Measurements from ENCODE around the gene TIMP2.
"Not testable (repeated sequence)": the region's sequence is repeated elsewhere in the genome, so short reads cannot be mapped to it uniquely, and the experiment has no call there.

TIMP2 gene

GRCh38 chr17:78883089-78883532 lies 42.1 kb downstream of the TIMP2 start:
- H3K4me3 ChIP-seq (ENCODE audit: low read depth, low read length) = no peak overlapping the region
- TF ChIP-seq, protein P1, sequence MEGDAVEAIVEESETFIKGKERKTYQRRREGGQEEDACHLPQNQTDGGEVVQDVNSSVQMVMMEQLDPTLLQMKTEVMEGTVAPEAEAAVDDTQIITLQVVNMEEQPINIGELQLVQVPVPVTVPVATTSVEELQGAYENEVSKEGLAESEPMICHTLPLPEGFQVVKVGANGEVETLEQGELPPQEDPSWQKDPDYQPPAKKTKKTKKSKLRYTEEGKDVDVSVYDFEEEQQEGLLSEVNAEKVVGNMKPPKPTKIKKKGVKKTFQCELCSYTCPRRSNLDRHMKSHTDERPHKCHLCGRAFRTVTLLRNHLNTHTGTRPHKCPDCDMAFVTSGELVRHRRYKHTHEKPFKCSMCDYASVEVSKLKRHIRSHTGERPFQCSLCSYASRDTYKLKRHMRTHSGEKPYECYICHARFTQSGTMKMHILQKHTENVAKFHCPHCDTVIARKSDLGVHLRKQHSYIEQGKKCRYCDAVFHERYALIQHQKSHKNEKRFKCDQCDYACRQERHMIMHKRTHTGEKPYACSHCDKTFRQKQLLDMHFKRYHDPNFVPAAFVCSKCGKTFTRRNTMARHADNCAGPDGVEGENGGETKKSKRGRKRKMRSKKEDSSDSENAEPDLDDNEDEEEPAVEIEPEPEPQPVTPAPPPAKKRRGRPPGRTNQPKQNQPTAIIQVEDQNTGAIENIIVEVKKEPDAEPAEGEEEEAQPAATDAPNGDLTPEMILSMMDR (IDR thresholded peaks at IDR 0.05; ENCODE audit: insufficient read depth, low read depth, low read length, missing control alignments) = no peak
- DNase-seq (ENCODE audit: low read depth) = no peak

DNA sequence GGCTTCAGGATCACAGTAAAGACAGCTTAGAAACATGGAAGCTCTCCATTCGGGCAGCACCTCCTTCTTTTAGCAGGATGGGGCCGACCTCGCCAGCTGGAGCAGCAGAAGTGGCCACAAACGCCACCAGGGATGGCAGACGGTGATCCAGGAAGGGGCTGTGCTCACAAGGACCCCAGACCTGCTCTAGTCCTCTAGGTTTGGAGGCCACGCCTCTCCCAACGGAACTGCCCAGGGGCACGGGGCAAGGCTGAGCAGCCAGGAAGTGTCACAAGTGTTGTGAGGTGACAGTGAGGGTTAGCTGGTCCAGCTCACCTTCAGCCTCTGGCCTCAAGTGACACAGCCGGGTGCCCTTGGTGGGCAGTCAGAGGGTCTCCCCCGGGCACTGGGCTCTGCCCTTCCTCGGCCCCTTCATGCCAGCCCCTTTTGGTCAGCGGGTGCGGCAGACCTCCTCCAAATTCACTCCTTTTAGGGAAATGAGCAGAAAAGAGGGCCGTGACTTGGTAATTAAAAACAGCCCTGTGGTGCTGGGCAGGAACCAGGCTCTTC lies 42.6 kb downstream of the TIMP2 start:
- H3K4me3 ChIP-seq (ENCODE audit: low read depth, low read length) = no peak overlapping the region
- DNase-seq (ENCODE audit: low read depth) = no peak
- TF ChIP-seq, protein P1 (IDR thresholded peaks at IDR 0.05; ENCODE audit: insufficient read depth, low read depth, low read length, missing control alignments) = no peak

DNA sequence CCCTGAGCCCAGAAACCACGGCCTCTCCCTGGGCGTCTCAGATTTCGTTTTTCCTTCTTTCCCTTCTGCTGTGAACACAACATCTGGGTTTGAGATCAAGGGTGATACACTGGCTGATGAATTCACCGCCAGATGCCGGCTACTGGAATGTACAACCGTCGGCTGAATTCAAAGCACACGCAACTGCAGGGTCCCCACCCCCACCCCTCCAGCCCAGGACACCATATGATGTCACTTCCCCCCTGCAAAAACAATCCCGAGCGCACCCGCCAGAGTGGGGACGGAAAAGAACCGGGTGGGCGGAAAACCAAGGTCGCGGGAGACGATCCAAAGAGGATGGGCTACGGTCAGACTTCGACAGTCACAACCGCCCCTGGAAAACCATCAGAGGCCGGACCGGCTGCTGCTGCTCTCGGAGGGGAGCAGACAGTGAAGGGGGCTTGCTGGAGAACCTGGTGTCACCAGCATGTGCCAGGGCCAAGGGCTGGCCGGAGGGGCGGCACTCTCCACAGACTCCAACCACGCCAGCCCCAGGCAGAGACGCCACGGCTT lies 45.5 kb downstream of the TIMP2 start:
- no peak overlapping the region for H3K4me3 ChIP-seq (ENCODE audit: low read depth, low read length)
- TF ChIP-seq, protein P1 (IDR thresholded peaks at IDR 0.05; ENCODE audit: insufficient read depth, low read depth, low read length, missing control alignments) = no peak
- DNase-seq (ENCODE audit: low read depth) = no peak

- no peak overlapping the region for H3K4me3 ChIP-seq (ENCODE audit: low read depth, low read length)
Observed at GRCh38 chr17:78878871-78879527, 46.2 kb downstream of the TIMP2 start.

GRCh38 chr17:78878261-78878660 lies 46.9 kb downstream of the TIMP2 start:
- H3K4me3 ChIP-seq (ENCODE audit: low read depth, low read length) = no peak overlapping the region
- TF ChIP-seq, protein P1 (IDR thresholded peaks at IDR 0.05; ENCODE audit: insufficient read depth, low read depth, low read length, missing control alignments) = no peak
- DNase-seq (ENCODE audit: low read depth) = no peak

More at GRCh38 chr17:78878871-78879527, 46.2 kb downstream of the TIMP2 start:
- TF ChIP-seq, protein P1 (IDR thresholded peaks at IDR 0.05; ENCODE audit: insufficient read depth, low read depth, low read length, missing control alignments) = no peak
- DNase-seq (ENCODE audit: low read depth) = no peak

DNA sequence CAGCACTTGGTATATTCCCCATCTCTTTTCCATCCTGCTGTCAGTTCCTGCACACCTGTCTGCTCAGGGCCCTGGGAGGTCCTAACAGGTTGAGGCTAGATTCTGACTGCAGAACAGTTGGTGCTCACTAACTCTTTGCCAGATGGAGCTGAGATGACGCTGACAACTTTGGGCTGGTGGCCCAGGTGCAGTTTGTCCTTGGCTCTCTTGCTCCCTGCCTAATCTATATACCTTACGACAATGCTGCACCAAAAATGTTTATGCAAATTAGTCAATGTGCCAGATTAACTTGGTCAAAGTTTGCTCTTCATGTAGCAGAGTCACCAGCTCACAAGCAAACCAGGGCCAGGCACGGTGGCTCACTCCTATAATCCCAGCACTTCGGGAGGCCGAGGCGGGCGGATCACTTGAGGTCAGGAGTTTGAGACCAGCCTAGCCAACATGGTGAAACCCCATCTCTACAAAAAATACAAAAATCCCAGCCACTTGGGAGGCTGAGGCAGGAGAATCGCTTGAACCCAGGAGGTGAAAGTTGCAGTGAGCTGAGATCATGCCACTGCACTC lies 48.2 kb downstream of the TIMP2 start:
- DNase-seq (ENCODE audit: low read depth); H3K4me3 ChIP-seq (ENCODE audit: low read depth, low read length): not testable (repeated sequence)

DNA sequence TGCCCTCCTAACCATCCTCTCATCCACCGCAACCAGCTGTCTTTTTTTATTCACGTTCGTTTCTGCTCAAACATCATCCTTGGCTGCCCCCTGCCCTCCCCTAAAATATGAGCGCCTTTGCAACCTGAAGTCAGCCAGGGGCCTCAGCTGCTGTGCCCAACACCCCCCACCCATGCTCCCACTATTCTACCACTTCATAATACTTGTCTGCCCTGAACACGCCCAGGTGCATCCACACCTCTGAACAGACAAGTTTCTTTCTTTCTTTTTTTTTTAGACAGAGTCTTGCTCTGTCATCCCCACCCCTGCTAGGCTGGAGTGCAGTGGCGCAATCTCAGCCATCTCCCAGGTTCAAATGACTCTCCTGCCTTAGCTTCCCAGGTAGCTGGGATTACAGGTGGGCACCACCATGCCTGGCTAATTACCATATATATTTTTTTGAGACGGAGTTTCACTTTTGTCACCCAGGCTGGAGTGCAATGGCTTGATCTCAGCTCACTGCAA lies 49.0 kb downstream of the TIMP2 start:
- no peak for DNase-seq (ENCODE audit: low read depth)
- TF ChIP-seq, protein P1 (IDR thresholded peaks at IDR 0.05; ENCODE audit: insufficient read depth, low read depth, low read length, missing control alignments) = no peak

More for the DNA sequence above, 49.0 kb downstream of the TIMP2 start:
- no peak overlapping the region for H3K4me3 ChIP-seq (ENCODE audit: low read depth, low read length)
